Vagina (tissue), 2 donors: ENCODE results near the gene DHDDS. TPM values are rescaled to one million over a fixed set of nuclear protein-coding genes. Genes with fewer than 3 reads are reported as not detected.
A peak's percentile ranks its signal among the peaks of the same experiment; 100 is the strongest.
"Not testable (repeated sequence)": the region's sequence is repeated elsewhere in the genome, so short reads cannot be mapped to it uniquely, and the experiment has no call there.

Experiments used
- DNase-seq, 2 donors: peaks; one replicate each; pipeline ENCODE4 v3.0.0-alpha.2; 2017; ENCODE audit errors: extremely low spot score in 2 of 2
- H3K27ac ChIP-seq: fragments of 200-600 bp; sonication (generic); one replicate; pipeline ENCODE4 v1.5.1; 2019
- H3K27me3 ChIP-seq: fragments of 200-600 bp; sonication (generic); one replicate; pipeline ENCODE4 v1.5.1; 2019
- H3K36me3 ChIP-seq, 2 donors: fragments of 200-600 bp; sonication (generic); one replicate each; pipeline ENCODE4 v1.5.1; 2017 to 2019
- H3K4me1 ChIP-seq: fragments of 200-600 bp; sonication (generic); one replicate; pipeline ENCODE4 v1.5.1; 2019
- H3K4me3 ChIP-seq, 2 donors: fragments of 200-600 bp; sonication (generic); 1 replicate in 1 of 2; 2 replicates in 1 of 2; pipeline ENCODE4 v1.5.1; 2016 to 2019
- H3K9me3 ChIP-seq: fragments of 200-600 bp; sonication (generic); one replicate; pipeline ENCODE4 v1.5.1; 2019
- CTCF ChIP-seq, 3 experiments: fragments of 450-650 bp in 2 of 3; fragments of 200-600 bp in 1 of 3; sonication (generic) in 1 of 3; IDR thresholded peaks; one replicate each; pipeline ENCODE4 v1.5.1; 2017 to 2019; ENCODE audit warnings: antibody characterized with exemption in 3 of 3, mild to moderate bottlenecking in 2 of 3, moderate library complexity in 2 of 3
- POLR2A ChIP-seq, 2 donors: fragments of 450-650 bp; IDR thresholded peaks; one replicate each; pipeline ENCODE4 v1.6.1; 2017; ENCODE audit warnings: antibody characterized with exemption in 2 of 2, mild to moderate bottlenecking in 2 of 2, moderate library complexity in 2 of 2
- POLR2AphosphoS5 ChIP-seq, 2 donors: sonication (generic); formaldehyde crosslinking; IDR thresholded peaks; one replicate each; pipeline ENCODE4 v1.9.0; 2017; ENCODE audit warnings: antibody characterized with exemption in 2 of 2, mild to moderate bottlenecking in 2 of 2, low read depth in 1 of 2; ENCODE audit not compliant: insufficient read depth in 1 of 2
- intact Hi-C: fragments of 100-400 bp; cut with DNase I; formaldehyde crosslinking; loops from one replicate; pipeline ENCODE4 v1.15.1; 2023
- total RNA-seq: library from RNA; depleted of rRNA; stranded (reverse); fragments of >200 nt; gene quantifications from one replicate; pipeline ENCODE4 v1.2.3, GENCODE V29; 2016

The DHDDS gene
- total RNA-seq, 1 donor from 2014 or later: 24.8 TPM

- no peak for DNase-seq
- TF ChIP-seq POLR2AphosphoS5 (IDR thresholded peaks at IDR 0.05; ENCODE audit: insufficient read depth in 1 of 2, low read depth in 1 of 2): no peak
- TF ChIP-seq POLR2A (IDR thresholded peaks at IDR 0.05): no peak
- no peak for TF ChIP-seq CTCF (IDR thresholded peaks at IDR 0.05)
- Histone ChIP-seq H3K36me3 (no peaks in the 10 kb centered on the region), H3K27me3 (no peaks in the 10 kb centered on the region), H3K4me3 (no peak overlapping the region), H3K4me1 (no peaks in the 10 kb centered on the region), H3K27ac (no peak overlapping the region), H3K9me3 (no peaks in the 10 kb centered on the region)
- intact Hi-C loops: no loop called here
Observed at GRCh38 chr1:26493938-26494337, 61.8 kb downstream of the DHDDS start.

GRCh38 chr1:26496861-26497260 is 64.7 kb downstream of the DHDDS start:
- Histone ChIP-seq H3K9me3 (no peaks in the 10 kb centered on the region), H3K27me3 (no peaks in the 10 kb centered on the region), H3K4me1 (no peaks in the 10 kb centered on the region), H3K36me3 (no peaks in the 10 kb centered on the region), H3K4me3 (no peak overlapping the region), H3K27ac (no peak overlapping the region)
- DNase-seq: no peak
- TF ChIP-seq CTCF (IDR thresholded peaks at IDR 0.05) (no peak), POLR2AphosphoS5 (IDR thresholded peaks at IDR 0.05; ENCODE audit: insufficient read depth in 1 of 2, low read depth in 1 of 2) (no peak), POLR2A (IDR thresholded peaks at IDR 0.05) (no peak)
- intact Hi-C loops: no loop called here

- TF ChIP-seq POLR2AphosphoS5 (IDR thresholded peaks at IDR 0.05; ENCODE audit: insufficient read depth in 1 of 2, low read depth in 1 of 2) (no peak), POLR2A (IDR thresholded peaks at IDR 0.05) (no peak), CTCF (IDR thresholded peaks at IDR 0.05) (no peak)
- Histone ChIP-seq H3K36me3 (no peaks in the 10 kb centered on the region), H3K27ac (no peak overlapping the region), H3K4me3 (no peak overlapping the region), H3K9me3 (no peaks in the 10 kb centered on the region), H3K27me3 (no peaks in the 10 kb centered on the region), H3K4me1 (no peaks in the 10 kb centered on the region)
- no peak for DNase-seq
- intact Hi-C loops: no loop called here
Observed at GRCh38 chr1:26498894-26499293, 66.8 kb downstream of the DHDDS start.

- peak in 1 of 2 donors; percentile 88 for DNase-seq
- Histone ChIP-seq H3K36me3 (no peaks in the 10 kb centered on the region), H3K27me3 (no peaks in the 10 kb centered on the region), H3K4me1 (no peaks in the 10 kb centered on the region), H3K9me3 (no peaks in the 10 kb centered on the region), H3K27ac (peak overlapping the region; percentile 91), H3K4me3 (peak overlapping the region; percentile 63 to 96)
- TF ChIP-seq POLR2AphosphoS5 (IDR thresholded peaks at IDR 0.05; ENCODE audit: insufficient read depth in 1 of 2, low read depth in 1 of 2) (peak in 1 of 2 donors; percentile 81), CTCF (IDR thresholded peaks at IDR 0.05) (no peak), POLR2A (IDR thresholded peaks at IDR 0.05) (no peak)
- intact Hi-C loops: no loop called here
Observed at GRCh38 chr1:26500488-26501175, 68.5 kb downstream of the DHDDS start.

- H3K9me3 ChIP-seq: not testable (repeated sequence)
Observed at GRCh38 chr1:26510711-26511110, 78.6 kb downstream of the DHDDS start.

GRCh38 chr1:26515836-26516235 is 83.7 kb downstream of the DHDDS start:
- H3K27ac ChIP-seq, H3K27me3 ChIP-seq, H3K9me3 ChIP-seq, H3K36me3 ChIP-seq, intact Hi-C loops, H3K4me1 ChIP-seq, DNase-seq, H3K4me3 ChIP-seq: not testable (repeated sequence)

More at GRCh38 chr1:26510711-26511110, 78.6 kb downstream of the DHDDS start:
- H3K36me3 ChIP-seq, H3K4me3 ChIP-seq, H3K27me3 ChIP-seq, intact Hi-C loops, DNase-seq, H3K27ac ChIP-seq, H3K4me1 ChIP-seq: not testable (repeated sequence)
